MM.1S (cell line): ENCODE measurements around the gene KRT76.

Experiments
- DNase-seq: peaks from one replicate; pipeline ENCODE4 v3.0.0-alpha.2; 2015
- H2AFZ ChIP-seq: fragments of 300-600 bp; sonication (generic); 2 replicates; pipeline ENCODE4 v1.6.0; 2016; ENCODE audit warnings: antibody characterized with exemption, low read length
- H3F3A ChIP-seq: fragments of 300-600 bp; sonication (generic); 2 replicates; pipeline ENCODE4 v1.6.1; 2016; ENCODE audit warnings: mild to moderate bottlenecking, antibody characterized with exemption, low read length, moderate library complexity, mixed read lengths; ENCODE audit not compliant: insufficient read depth
- H3K27ac ChIP-seq: fragments of 300-600 bp; sonication (generic); 2 replicates; pipeline ENCODE4 v1.5.1; 2016; ENCODE audit warnings: mild to moderate bottlenecking, low read length
- H3K27me3 ChIP-seq: fragments of 300-600 bp; sonication (generic); replicated peaks from 2 replicates; pipeline ENCODE4 v1.6.0; 2016; ENCODE audit warnings: low read length; ENCODE audit not compliant: insufficient read depth
- H3K36me3 ChIP-seq: fragments of 300-600 bp; sonication (generic); replicated peaks from 2 replicates; pipeline ENCODE4 v1.6.1; 2016; ENCODE audit warnings: mild to moderate bottlenecking, low read length, mixed read lengths; ENCODE audit not compliant: insufficient read depth
- H3K4me1 ChIP-seq: fragments of 300-600 bp; sonication (generic); 2 replicates; pipeline ENCODE4 v1.6.1; 2016; ENCODE audit warnings: low read length, mixed read lengths
- H3K4me2 ChIP-seq: fragments of 300-600 bp; sonication (generic); 2 replicates; pipeline ENCODE4 v1.6.0; 2016; ENCODE audit warnings: low read depth, low read length
- H3K4me3 ChIP-seq: fragments of 300-600 bp; sonication (generic); 2 replicates; pipeline ENCODE4 v1.5.1; 2016; ENCODE audit warnings: low read length, mixed read lengths
- H3K79me2 ChIP-seq: fragments of 300-600 bp; sonication (generic); 2 replicates; pipeline ENCODE4 v1.6.1; 2016; ENCODE audit warnings: mixed run types, low read length, mixed read lengths
- H3K9ac ChIP-seq: fragments of 300-600 bp; sonication (generic); 2 replicates; pipeline ENCODE4 v1.6.1; 2016; ENCODE audit warnings: low read length, mixed read lengths
- H3K9me2 ChIP-seq: fragments of 300-600 bp; sonication (generic); replicated peaks from 2 replicates; pipeline ENCODE4 v1.6.1; 2016; ENCODE audit warnings: mild to moderate bottlenecking, low read length, mixed read lengths; ENCODE audit not compliant: insufficient read depth
- H3K9me3 ChIP-seq: fragments of 300-600 bp; sonication (generic); replicated peaks from 2 replicates; pipeline ENCODE4 v1.6.1; 2016; ENCODE audit warnings: mild to moderate bottlenecking, low read length, mixed read lengths; ENCODE audit not compliant: insufficient read depth
- H4K20me1 ChIP-seq: fragments of 300-600 bp; sonication (generic); 2 replicates; pipeline ENCODE4 v1.6.1; 2016; ENCODE audit warnings: mild to moderate bottlenecking, low read length, moderate library complexity, mixed read lengths; ENCODE audit not compliant: insufficient read depth
- EZH2 ChIP-seq: fragments of 300-600 bp; sonication (generic); optimal IDR thresholded peaks from 2 replicates; pipeline ENCODE3; 2017; ENCODE audit warnings: low read depth, mild to moderate bottlenecking, antibody characterized with exemption, low read length, mixed read lengths
- EZH2phosphoT487 ChIP-seq: fragments of 300-600 bp; sonication (generic); IDR thresholded peaks from 2 replicates; pipeline ENCODE4 v1.6.1; 2018; ENCODE audit warnings: antibody characterized with exemption, low read length
- TF ChIP-seq, protein P1 (sequence below): fragments of 300-600 bp; sonication (generic); IDR thresholded peaks from 2 replicates; pipeline ENCODE4 v1.5.1; 2016; ENCODE audit warnings: antibody characterized with exemption, low read length, mixed read lengths

Gene KRT76

DNA sequence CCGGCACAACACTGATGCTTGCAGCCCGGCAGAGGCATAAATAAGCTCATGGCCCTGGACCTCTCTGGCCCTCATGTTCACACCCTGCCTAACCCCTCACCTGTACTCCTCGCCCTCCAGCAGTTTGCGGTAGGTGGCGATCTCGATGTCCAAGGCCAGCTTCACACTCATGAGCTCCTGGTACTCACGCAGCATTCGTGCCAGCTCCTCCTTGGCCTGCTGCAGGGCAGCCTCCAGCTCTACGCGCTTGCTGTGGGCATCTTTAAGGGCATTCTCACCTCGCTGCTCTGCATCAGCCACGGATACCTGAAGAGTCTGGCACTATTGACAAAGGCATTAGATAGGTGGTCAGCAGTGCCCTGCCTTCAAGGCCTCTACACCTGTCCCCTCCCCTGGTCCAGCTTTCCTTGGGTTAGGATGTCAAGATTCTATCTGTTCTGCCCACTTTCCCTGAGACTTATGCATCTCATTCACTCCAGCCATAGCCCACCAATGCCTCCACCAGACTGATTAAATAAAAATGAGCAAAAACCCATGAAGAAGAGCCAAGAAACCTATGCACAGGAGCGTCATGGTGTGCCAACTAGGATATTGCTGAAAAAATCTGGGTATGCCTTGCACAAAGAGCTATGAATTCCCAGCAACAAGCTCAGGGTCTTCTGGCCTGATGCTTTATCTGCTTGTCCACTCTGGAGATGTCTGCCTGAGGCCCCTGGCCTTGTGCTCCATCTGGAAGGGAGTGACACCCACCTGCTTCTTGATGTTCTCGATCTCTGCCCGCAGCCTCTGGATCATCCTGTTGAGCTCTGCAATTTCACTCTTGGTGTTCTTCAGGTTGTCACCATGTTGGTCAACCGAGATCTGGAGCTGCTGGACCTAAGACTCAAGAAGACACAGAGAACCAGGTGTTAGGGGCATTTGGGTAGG, 30.7 kb upstream of the KRT76 start:
- Histone ChIP-seq H3K27me3 (peaks cover 73% of the 10 kb centered on the region), H3K36me3 (no peaks in the 10 kb centered on the region), H3F3A (no peaks in the 10 kb centered on the region), H3K27ac (no peak overlapping the region), H3K4me2 (no peak overlapping the region), H4K20me1 (no peaks in the 10 kb centered on the region), H3K9me3 (no peaks in the 10 kb centered on the region), H3K9me2 (no peaks in the 10 kb centered on the region), H3K9ac (no peak overlapping the region), H2AFZ (no peak overlapping the region), H3K79me2 (no peaks in the 10 kb centered on the region), H3K4me1 (no peaks in the 10 kb centered on the region), H3K4me3 (no peak overlapping the region)
- TF ChIP-seq, protein P1, sequence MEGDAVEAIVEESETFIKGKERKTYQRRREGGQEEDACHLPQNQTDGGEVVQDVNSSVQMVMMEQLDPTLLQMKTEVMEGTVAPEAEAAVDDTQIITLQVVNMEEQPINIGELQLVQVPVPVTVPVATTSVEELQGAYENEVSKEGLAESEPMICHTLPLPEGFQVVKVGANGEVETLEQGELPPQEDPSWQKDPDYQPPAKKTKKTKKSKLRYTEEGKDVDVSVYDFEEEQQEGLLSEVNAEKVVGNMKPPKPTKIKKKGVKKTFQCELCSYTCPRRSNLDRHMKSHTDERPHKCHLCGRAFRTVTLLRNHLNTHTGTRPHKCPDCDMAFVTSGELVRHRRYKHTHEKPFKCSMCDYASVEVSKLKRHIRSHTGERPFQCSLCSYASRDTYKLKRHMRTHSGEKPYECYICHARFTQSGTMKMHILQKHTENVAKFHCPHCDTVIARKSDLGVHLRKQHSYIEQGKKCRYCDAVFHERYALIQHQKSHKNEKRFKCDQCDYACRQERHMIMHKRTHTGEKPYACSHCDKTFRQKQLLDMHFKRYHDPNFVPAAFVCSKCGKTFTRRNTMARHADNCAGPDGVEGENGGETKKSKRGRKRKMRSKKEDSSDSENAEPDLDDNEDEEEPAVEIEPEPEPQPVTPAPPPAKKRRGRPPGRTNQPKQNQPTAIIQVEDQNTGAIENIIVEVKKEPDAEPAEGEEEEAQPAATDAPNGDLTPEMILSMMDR = no peak
- TF ChIP-seq EZH2phosphoT487 = no peak
- no peak for TF ChIP-seq EZH2
- no peak for DNase-seq

DNA sequence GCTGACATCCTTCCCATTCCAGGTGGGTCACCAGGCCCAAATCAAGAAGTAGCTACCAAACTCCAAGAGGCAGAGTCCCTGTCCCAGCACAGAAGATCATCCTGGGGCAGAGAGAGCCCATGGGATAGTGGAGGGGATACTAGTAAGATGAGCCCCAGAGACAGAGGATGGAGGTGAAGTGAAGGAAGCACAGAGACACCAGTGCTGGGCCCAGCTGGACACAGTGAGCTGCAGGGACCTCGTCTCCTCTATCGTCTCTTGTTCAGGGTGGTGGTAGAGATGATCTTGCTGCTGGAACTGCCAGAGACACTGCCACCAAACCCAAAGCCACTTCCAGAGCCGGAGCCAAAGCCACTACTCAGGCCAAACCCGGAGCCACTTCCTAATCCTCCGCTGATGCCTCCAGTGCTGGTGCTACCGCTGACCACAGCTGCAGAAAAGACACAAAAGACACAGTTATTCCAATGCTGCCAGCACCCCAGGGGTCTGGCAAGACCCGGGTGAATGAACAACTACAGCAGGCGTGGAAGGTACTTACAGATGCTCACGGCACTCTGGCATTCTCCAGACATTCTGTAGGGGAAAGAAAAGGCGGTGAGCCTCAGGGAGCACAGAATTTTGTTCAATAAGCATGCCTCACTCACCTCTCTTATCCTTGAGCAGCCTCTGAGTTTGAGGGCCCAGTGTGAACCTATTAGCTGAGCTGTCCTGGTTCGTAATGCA, 29.8 kb upstream of the KRT76 start:
- Histone ChIP-seq H3K27me3 (peaks cover 73% of the 10 kb centered on the region), H2AFZ (no peak overlapping the region)
- no peak for DNase-seq

DNA sequence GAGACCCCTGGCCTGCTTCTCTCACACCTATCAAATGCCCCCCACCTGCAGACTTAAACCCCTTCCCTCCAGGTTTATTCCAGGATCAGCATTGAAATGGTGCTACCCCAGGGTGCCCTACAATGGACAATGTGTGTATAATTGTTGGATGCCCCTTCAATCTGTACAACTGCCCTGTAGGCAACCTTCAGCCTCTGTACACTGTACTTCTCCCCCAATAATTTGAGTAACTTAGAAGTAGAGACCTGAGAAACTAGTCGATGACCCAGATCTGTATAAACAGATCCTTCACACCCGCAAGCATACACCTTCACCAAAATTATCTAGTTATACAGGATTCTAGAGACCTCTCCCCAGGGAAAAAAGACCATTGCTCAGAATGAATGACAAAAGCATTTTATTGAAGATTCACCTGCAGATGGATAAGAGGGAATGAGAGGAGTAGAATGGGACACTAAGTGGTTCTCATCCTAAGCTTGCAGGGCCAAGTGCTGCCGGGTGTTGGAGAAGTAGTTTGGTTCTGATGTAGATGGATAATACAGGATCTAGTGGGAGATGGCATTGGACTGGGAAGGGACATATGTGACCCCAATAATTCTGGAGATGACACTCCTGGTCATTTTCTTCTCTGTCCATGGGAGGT, 29.1 kb upstream of the KRT76 start:
- Histone ChIP-seq H3K9ac (no peak overlapping the region), H3K9me2 (no peaks in the 10 kb centered on the region), H3K27ac (no peak overlapping the region), H2AFZ (no peak overlapping the region), H3K27me3 (peaks cover 71% of the 10 kb centered on the region), H3K36me3 (no peaks in the 10 kb centered on the region), H3K4me1 (no peaks in the 10 kb centered on the region), H3K4me3 (no peak overlapping the region), H4K20me1 (no peaks in the 10 kb centered on the region), H3K79me2 (no peaks in the 10 kb centered on the region), H3K9me3 (no peaks in the 10 kb centered on the region), H3F3A (no peaks in the 10 kb centered on the region), H3K4me2 (no peak overlapping the region)
- TF ChIP-seq, protein P1 = no peak
- TF ChIP-seq EZH2 = no peak
- TF ChIP-seq EZH2phosphoT487 = no peak
- no peak for DNase-seq

More for the DNA sequence above, 29.8 kb upstream of the KRT76 start:
- no peak overlapping the region for H3K27ac ChIP-seq
- no peaks in the 10 kb centered on the region for H3K4me1 ChIP-seq
- TF ChIP-seq, protein P1 = no peak
- TF ChIP-seq EZH2 (no peak), EZH2phosphoT487 (no peak)
- no peak overlapping the region for H3K4me3 ChIP-seq
- no peaks in the 10 kb centered on the region for H3K79me2 ChIP-seq
- H3K9ac ChIP-seq = no peak overlapping the region
- no peaks in the 10 kb centered on the region for H3F3A ChIP-seq
- no peak overlapping the region for H3K4me2 ChIP-seq
- H3K9me2 ChIP-seq = no peaks in the 10 kb centered on the region
- no peaks in the 10 kb centered on the region for H4K20me1 ChIP-seq
- H3K36me3 ChIP-seq = no peaks in the 10 kb centered on the region
- H3K9me3 ChIP-seq = no peaks in the 10 kb centered on the region
